Right hindlimb (tissue), 1 donor: ENCODE measurements around the gene TAB2.
"Not testable (repeated sequence)": the region's sequence is repeated elsewhere in the genome, so short reads cannot be mapped to it uniquely, and the experiment has no call there.

Source experiments
- DNase-seq: peaks from one replicate; pipeline ENCODE4 v3.0.0-alpha.2; 2018

TAB2 gene

DNA sequence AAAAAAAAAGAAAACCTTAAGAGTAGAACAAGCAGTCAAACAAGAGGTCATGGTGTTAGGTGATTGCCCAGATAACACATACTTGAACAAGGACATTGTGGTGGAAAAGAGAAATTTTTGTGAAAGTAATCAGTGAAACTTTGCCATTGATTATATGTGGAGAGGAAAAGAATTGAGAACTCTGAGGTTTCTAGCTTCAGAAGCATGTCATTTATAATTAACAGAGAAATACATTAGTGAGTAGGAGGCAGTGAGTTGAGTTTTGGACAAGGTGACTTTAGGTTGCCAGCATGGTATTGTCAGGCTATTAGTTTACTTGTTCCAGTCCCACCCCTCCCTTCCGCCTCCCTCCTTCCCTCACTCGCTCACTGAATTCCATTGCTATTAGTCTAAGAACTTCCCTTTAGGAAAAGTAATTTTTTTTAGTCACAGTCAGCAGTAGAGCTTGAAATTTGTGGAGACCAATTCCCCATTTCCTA lies 17.2 kb downstream of the TAB2 start:
- no peak for DNase-seq

DNA sequence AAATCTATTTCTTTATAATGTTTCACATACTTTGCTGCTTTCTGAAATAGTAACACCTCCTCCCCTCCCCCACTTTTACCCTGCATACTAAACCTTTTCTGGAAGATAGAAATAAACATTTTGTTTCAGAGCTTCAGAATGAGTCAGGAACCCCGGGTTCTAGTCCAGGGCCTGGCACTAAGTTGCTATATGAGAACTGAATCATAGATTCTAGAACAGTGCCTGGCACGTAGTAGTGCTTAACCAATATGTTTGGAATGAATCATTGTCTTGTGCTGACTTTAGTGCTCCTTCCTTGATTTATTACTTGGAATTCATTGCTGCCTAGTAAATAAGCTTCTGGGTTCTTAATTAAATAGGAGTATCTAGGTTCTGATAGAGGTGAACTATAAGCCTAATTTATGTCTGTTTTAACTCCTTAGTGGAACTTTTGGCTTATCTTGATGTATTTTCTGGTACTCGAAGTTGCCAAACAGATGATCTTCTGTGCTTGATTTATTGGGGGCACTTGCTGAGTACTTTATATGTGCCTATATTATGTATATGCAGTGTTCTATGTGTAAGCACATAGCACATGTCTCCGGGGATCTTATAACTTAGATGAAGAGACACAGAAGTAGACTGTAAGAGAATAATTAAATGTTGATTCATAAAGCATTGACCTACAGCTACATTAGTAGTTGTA lies 18.6 kb downstream of the TAB2 start:
- no peak for DNase-seq

DNA sequence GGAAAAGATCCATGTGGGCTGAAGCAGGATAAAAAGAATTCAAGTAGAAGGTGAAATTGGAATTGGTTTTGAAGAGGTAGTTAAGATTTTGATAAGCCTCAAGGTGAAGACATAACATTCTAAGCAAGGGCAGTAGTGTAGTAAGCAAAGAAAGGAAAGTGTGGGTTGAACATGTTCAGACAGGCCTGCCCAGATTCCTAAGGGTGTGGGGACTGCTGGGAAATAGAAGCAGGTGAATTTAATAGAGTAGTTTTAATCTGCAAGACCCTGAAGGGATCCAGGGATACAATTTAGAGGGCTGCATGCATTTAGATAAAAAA lies 19.1 kb downstream of the TAB2 start:
- no peak for DNase-seq

DNA sequence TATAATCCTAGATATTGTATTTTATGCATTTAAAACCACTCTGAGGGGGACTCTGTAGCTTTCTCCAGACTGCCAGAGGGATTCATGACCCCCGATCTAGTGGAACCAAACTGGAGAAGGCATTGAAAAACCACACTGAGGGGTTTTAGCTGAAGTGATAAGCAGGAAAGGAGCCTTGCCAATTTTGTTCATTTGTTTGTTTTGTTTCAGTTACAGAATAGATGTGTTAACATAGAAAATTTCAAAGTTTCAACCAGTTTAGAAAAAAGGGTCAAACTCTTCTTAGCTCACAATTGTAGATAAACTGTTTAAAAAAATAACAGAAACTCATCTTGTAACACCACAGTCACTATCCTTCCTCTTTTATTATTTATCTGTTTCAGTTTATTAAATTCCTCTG lies 19.8 kb downstream of the TAB2 start:
- no peak for DNase-seq

DNA sequence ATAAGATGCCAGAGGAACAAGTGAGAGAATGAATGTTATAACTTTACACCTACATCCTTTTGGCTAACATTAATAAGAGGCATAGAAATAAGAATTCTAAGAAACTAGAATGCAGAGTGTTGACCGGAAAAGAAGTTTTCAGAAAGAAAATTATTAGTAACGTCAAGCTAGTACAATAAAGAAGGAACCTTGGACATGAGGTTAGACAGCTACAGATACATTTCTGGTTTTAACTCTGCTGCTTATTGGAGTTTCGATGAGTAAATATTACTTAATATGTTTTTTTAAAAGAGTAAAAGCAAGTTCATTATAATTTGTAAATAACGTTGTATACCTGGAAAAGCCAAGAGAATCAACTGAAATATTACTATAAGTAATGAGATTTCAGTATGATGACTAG lies 22.7 kb downstream of the TAB2 start:
- DNase-seq: no peak

DNA sequence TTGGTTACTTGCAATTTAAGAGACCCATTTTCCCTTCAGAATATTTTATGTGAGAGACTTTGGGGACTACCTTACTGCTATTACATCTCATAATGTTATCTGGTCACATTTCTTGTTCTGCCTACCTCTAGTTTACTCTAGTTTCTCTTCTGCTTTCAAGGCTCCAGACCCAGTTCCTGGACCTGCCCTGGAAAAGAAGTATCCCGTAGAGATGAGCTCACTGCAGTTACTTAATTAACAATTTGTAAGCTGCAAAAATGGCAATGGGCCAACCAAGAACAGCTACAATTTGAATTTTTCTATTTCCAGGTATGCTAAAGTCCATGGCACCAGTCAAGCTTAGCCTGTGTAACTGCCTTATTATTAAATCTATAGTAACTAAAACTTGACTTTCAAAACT lies 25.0 kb downstream of the TAB2 start:
- no peak for DNase-seq

DNA sequence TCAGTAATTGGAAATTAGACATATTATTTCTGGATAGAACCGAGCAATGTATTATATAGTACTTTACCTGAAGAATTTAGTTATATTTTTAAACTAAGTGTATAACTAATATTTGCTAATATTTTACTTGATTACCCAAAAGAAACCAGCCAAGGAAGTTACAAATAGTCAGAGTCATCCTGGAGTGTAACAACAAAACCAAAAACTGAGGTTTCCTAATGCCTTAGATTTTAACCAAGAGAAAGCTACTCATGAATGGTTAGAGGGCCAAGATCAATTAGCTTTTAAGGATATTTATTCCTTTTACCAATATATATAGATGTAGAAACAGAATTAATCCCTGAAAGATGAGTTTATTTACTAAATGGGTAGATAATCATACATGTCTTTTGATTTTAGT lies 26.0 kb downstream of the TAB2 start:
- DNase-seq: no peak

DNA sequence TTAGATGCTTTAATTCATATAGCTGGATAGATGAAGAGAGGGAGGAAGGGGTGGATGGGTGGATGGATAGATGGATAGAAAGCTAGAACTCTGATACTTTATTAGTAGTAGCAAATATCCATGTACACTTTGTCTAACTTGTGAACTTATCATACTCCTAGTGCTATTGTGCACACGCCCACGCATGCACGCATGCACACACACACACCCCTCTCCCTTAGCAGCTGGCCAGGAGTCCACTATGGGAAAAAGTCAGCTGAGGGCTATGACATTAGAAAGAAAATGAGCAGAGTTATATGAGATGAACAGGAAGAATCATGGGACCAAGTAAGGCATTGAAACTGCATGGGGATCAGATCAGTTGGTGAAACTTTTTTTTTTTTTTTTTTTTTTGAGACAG lies 28.6 kb downstream of the TAB2 start:
- DNase-seq: no peak

DNA sequence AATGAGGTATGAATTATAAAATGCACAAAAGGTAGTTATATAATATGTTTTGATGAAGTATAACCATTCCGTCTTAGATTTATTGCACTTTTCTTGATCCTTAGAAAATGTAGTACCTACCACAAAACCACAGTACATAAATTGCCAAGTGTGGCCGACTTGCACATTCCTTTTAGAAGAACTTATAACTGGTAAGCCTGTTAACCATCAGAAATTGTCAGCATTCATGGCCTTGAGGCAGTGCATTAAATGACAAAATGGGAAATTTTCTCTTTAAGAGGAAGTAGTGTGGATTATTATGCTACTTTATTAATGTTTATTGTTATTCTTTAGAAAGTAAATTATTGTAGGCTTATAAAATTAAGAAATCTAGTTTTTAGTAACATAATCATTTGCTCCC lies 29.6 kb downstream of the TAB2 start:
- no peak for DNase-seq

DNA sequence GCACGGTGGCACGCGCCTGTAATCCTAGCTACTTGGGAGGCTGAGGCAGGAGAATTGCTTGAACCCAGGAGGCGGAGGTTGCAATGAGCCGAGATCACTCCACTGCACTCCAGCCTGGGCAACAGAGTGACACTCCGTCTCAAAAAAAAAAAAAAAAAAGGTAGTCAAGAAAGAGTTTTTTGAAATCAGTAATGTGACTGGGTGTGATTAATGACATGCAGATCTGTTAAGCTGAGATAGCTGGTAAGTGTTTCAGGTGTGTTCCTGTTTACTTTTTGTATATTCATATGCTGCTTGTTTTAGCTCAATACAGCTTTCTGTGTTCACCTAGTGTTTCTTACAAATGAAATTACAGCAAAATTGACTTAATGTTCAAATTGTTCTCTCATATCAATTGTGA lies 31.8 kb downstream of the TAB2 start:
- DNase-seq: not testable (repeated sequence)

DNA sequence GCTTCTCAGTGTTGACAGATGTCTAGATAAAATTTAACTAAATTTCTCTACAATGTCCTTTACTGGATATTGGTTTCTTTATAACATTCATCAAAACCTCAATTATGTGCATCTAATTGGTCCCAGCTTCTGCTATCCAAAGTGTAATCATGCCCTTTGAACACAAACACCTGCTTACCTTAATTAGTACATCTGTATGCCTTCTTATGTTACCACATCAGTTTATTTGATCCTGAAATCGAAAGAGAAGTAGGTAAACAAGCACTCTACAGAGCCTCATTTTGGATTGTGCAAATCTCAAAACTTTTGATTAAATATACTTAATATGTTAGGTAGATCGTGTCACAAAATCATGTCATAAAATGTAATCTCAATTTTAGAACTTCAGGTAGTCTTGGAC lies 36.5 kb downstream of the TAB2 start:
- DNase-seq: no peak

DNA sequence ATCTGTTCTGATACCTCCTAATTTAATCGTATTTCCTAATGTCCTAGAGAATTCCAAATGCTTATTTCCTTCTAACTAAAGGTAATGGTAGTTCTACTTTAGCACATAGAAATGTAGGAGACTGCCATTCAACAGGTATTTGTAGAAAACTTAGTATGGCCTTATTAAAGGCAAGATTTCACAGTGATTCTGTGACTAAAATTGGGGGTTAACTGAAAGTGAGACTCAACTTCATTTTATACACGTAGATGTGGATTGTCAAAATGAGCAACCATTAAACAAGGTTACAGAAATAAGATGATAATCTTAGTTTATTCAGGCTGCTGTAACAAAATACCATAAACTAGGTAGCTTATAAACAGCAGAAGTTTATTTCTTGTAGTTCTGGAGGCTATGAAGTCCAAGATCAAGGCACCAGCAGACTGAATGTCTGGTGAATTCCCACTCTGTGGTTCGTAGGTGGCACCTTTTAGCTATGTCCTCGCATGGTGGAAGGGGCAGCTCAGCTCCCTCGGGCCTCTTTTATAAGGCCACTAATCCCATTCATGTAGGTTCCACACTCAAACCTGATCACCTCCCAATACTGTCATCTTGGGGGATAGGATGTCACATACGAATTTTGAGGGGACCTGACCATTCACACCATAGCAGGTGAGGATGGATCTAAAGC lies 38.7 kb downstream of the TAB2 start:
- no peak for DNase-seq

DNA sequence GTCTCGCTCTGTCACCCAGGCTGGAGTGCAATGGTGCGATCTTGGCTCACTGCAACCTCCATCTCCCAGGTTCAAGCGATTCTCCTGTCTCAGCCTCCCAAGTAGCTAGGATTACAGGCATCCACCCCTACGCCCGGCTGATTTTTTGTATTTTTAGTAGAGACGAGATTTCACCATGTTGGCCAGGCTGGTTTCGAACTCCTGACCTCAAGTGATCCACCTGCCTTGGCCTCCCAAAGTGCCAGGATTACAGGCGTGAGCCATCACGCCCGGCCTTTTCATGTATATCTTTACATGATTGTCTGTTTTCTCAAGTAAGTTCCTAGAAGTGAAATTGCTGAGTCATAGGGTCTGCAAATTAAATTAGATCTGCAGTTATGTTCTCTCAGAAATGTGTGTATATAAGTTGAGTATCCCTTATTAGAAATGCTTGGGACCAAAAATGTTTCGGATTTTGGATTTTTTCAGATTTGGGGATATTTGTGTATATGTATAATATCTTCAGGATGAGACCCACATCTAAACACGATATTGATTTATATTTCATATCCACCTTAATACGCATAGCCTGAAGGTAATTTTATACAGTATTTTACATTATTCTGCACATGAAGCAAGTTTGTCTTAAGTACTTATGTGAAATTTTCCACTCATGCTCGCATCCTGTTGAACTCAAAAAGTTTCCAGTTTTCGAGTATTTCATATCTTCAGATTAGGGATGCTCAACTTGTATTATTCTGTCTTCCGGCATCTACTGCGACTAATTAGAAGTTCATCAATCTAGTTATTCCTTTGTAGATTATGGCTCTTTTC lies 40.4 kb downstream of the TAB2 start:
- DNase-seq: no peak

DNA sequence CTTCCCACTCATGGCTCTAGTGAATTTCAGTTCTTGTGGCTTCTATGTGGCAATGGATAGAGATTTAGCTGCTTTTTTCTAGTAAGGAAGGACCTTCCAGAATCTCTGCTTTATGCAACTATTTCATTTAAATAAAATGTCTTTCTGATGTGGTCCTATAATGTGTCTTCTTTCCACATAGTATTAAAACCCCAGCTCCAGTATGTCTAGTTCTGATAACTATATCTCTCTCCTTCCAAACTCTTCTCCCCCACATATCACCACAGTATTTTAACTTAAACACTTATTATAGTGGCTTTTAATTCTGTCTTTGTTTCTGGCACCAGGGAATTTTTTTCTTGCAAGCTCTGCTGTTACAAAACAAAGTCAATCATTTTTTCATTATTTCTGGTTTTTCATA lies 41.9 kb downstream of the TAB2 start:
- no peak for DNase-seq

DNA sequence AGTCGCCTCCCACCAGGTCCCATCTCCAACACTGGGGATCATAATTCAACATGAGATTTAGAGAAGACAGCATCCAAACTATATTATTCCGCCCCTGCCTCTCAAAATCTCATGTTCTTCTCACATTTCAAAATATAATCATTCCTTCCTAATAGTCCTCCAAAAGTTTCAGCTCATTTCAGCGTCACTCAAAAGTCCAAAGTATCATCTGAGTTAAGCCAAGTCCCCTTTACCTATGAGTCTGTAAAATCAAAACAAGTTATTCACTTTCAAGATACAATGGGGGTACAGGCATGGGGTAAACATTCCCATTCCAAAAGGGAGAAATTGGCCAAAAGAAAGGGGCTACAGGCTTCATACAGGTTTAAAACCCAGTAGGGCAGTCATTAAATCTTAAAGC lies 43.0 kb downstream of the TAB2 start:
- no peak for DNase-seq

DNA sequence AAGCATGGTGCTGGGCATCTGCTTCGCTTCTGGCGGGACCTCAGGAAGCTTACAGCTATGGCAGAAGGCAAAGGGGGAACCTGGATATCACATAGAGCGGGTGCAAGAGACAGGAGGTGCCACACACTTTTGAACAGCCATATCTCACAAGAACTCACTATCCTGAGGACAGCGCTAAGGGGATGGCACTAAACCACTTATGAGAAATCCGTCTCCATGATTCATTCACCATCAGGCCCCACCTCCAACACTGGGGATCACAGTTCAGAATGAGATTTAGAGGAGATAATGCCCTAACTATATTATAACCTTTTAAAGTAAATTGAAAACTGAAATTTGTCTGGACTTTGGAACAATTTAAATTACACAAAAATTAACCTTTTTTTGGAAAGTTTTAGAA lies 44.8 kb downstream of the TAB2 start:
- DNase-seq: no peak

DNA sequence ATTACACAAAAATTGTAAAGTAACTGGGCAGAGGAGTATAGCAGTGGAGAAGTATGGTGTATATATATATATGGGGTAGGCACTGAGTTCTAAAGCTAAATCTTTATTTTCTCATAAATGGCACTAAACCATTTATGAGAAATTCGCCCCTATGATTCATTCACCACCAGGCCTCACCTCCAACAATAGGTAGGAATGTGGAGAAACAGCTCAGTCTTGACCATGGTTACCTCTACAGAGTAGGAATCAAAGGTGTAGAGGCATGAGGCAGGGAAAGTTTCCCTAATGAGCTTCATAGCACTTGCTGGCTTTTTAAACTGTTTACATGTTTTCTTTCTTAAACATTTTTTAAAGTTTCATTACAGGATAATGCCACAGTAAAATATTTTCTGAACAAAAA lies 45.6 kb downstream of the TAB2 start:
- no peak for DNase-seq

DNA sequence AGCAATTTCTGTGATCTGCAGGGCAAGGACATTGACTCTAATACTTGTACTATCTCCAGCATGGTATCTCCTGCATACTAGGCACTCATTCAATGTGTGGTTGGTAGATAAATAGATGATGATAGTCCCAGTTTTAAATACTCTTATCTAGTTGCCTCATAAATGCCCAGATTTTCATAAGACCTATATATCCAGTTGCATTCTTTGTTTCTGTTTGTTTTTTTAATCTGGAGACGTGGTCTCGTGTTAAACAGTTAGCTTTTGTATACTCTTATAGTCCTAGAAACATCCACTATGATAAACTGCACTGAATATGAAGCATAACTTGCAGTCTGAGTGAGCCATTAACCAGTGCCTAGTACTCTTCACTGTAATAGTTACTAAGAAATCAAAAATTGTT lies 47.0 kb downstream of the TAB2 start:
- no peak for DNase-seq

DNA sequence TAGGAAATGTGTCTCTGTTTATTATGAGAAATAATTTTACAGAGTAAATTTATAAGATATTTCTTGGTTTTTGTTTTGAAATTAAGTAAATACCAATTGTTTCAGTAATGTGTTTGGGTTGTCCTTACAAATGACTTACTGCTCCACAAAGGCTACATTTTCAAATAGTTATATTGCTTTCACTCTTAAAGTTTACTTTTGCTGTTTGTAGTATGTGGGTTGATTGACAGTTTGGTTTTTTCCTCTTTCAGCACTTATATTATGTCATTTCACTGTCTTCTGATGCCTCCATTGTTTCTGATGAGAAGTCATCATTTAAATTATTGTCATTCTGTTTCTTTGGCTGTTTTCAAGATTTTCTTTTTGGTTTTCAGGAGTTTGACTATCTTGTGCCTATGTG lies 47.7 kb downstream of the TAB2 start:
- no peak for DNase-seq

DNA sequence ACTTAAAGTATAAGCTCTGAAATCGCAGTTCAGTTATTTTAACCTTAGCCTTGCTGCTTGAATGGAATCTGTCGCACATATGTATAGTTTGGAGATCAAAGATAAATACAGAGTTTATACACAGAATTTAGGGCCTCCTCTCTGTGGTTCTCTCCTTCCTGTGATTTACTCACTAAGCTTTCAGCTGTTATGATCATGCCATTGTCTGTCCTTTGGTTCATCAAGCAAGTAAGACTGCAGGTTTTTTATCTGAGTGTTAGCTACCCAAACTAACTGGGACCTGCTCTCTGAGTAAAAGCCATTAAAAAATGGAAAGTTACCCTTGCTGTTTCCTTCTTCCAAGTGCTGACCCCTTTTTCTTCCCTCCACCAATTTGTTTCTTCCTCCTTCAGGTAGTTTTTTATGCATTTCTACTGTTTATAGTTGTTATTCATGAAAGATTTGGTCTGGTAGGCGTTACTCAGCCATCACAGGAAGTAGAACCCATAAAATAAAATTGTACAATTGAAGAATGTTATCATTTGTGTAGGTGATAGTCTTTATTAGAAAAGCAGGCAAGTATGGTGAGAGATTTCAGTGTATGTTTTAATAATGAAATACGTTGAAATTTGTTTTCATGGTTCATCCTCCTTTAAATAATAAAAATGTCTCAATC lies 48.9 kb downstream of the TAB2 start:
- no peak for DNase-seq

DNA sequence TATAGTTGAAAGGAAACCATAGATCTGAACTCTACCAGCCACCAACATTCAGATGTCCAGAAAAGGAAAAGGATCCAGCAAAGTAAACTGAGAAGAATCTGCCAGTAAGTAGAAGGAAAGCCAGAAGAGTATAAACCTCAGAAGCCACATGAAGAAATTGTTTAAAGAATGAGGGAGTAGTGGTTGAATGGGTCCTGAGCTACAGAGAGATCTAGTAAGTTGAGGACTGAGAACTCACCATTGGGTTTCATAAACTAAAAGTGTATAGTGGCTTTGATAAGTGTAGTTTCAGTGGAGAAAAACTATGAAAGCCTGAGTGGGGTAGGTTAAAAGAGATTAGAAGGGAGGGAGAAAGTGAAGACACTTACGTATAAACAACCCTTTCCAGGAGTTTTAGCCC lies 50.6 kb downstream of the TAB2 start:
- DNase-seq: no peak

DNA sequence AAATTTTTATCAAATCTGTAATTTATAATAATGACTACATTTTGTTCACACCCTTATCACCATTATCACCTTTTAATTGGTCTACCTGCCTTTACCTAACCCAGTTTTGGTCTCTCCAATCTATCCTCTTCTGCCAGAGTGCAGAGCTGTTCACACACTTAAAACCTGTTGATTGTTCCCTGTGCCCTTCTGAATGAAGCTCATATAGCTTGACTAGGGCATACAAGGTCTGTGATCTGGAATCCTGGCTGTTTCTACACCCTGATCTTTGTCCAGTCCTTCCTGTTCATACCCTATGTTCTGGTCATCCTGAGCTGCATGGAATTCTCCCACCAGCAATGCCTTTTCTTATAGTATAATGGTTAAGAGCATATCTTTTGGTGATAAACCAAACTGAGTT lies 53.6 kb downstream of the TAB2 start:
- DNase-seq: no peak

DNA sequence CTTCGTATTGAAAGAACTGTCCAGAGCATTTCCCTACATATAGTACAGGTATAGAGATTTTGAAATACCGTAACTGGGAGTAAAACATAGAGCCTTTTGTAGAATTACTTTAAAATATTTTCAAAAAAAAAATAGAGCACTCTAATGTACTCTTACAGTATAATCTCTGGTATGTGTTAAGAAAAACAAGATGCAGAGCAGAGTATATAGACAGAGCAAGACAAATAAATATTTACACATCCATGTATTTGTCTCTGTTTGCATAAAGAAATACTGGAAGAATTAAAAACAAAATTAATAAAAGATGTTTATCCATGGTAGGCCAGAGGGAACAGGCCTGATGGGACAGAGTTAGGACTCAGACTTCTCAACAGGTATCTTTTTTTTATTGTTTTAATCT lies 54.5 kb downstream of the TAB2 start:
- no peak for DNase-seq

DNA sequence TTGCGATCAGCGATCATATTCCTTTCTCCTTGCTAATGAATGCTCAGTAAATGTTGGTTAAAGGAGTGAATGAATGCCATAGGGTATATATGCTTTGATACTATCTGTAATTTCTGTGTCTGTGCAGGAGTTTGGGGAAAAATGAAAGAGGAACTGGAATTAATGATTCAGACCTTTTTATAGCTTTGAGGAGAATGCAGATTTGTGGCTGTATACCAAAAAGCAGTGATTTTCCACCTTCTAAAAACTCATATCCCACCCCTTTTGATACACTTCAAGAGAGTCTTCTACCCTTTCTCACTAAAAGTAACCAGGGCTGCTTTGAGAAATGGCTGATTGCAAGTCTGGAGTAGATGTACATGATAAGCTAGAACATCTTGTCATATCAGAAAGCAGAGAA lies 56.0 kb downstream of the TAB2 start:
- DNase-seq: no peak
